ENCODE results near the gene PDE4D. TPM values are rescaled to one million over a fixed set of nuclear protein-coding genes. Genes with fewer than 3 reads are reported as not detected.

The PDE4D gene
- total RNA-seq, 2 experiments from 2014 or later, result 68.5 to 69.8 TPM

GRCh38 chr5:59729820-59730219 is 163.7 kb downstream of the PDE4D start:
- DNase-seq (no peak), ATAC-seq (no peak)
- Mint-ChIP-seq H3K9me3 (ENCODE audit: low read depth) (no peaks in the 10 kb centered on the region), H3K27me3 (peaks cover 9% of the 10 kb centered on the region), H3K4me3 (no peak overlapping the region), H3K27ac (no peak overlapping the region), H3K4me1 (no peaks in the 10 kb centered on the region), H3K36me3 (ENCODE audit: low read depth) (no peaks in the 10 kb centered on the region)
- ChIA-PET CTCF (interaction anchor here (1.3 kb wide), 1 partner anchor 72 kb away, joined by 3 read pairs; no protein-coding TSS in a partner anchor), POLR2A (no interaction called here)
- intact Hi-C loops (cut with DNase I, micrococcal nuclease), result no loop called here

GRCh38 chr5:59729357-59729756 is 164.2 kb downstream of the PDE4D start:
- CTCF ChIA-PET, result interaction anchor here (1.2 to 1.3 kb wide), 2 partner anchors 43 to 71 kb away, joined by 3 read pairs; no protein-coding TSS in a partner anchor
- Mint-ChIP-seq H3K27me3 (peaks cover 9% of the 10 kb centered on the region), H3K27ac (no peak overlapping the region), H3K36me3 (ENCODE audit: low read depth) (no peaks in the 10 kb centered on the region), H3K4me3 (no peak overlapping the region), H3K9me3 (ENCODE audit: low read depth) (no peaks in the 10 kb centered on the region), H3K4me1 (no peaks in the 10 kb centered on the region)
- intact Hi-C loops (cut with DNase I, micrococcal nuclease), result no loop called here
- POLR2A ChIA-PET, result no interaction called here
- DNase-seq (no peak), ATAC-seq (no peak)

- intact Hi-C loops (cut with DNase I, micrococcal nuclease), result no loop called here
- peaks cover 9% of the 10 kb centered on the region for H3K27me3 Mint-ChIP-seq
- no peak for ATAC-seq
- POLR2A ChIA-PET, result no interaction called here
- no peak overlapping the region for H3K27ac Mint-ChIP-seq
- CTCF ChIA-PET, result interaction anchor here (1.1 to 1.2 kb wide), 2 partner anchors 44 to 55 kb away, joined by 3 read pairs; no protein-coding TSS in a partner anchor
- no peak overlapping the region for H3K4me3 Mint-ChIP-seq
- no peaks in the 10 kb centered on the region for H3K36me3 Mint-ChIP-seq (ENCODE audit: low read depth)
- H3K9me3 Mint-ChIP-seq (ENCODE audit: low read depth), result no peaks in the 10 kb centered on the region
- no peaks in the 10 kb centered on the region for H3K4me1 Mint-ChIP-seq
- DNase-seq, result no peak
Measured at GRCh38 chr5:59728356-59728755, 165.2 kb downstream of the PDE4D start.

- ATAC-seq (no peak), DNase-seq (no peak)
- intact Hi-C loops (cut with DNase I, micrococcal nuclease), result no loop called here
- H3K9me3 Mint-ChIP-seq (ENCODE audit: low read depth), result no peaks in the 10 kb centered on the region
- CTCF ChIA-PET, result no interaction called here
- no peak overlapping the region for H3K27ac Mint-ChIP-seq
- H3K36me3 Mint-ChIP-seq (ENCODE audit: low read depth), result no peaks in the 10 kb centered on the region
- H3K4me1 Mint-ChIP-seq, result no peaks in the 10 kb centered on the region
- POLR2A ChIA-PET, result no interaction called here
- no peak overlapping the region for H3K4me3 Mint-ChIP-seq
- peaks cover 5% of the 10 kb centered on the region for H3K27me3 Mint-ChIP-seq
Measured at GRCh38 chr5:59727186-59727585, 166.3 kb downstream of the PDE4D start.

- H3K9me3 Mint-ChIP-seq (ENCODE audit: low read depth), result no peaks in the 10 kb centered on the region
- peaks cover 5% of the 10 kb centered on the region for H3K27me3 Mint-ChIP-seq
- DNase-seq (no peak), ATAC-seq (no peak)
- intact Hi-C loops (cut with DNase I, micrococcal nuclease), result loop anchor here in 1 of 2 experiments (2.0 kb wide), 2 partner anchors 73 to 335 kb away; no protein-coding TSS in a partner anchor
- H3K4me3 Mint-ChIP-seq, result no peak overlapping the region
- POLR2A ChIA-PET, result no interaction called here
- H3K27ac Mint-ChIP-seq, result no peak overlapping the region
- CTCF ChIA-PET, result no interaction called here
- no peaks in the 10 kb centered on the region for H3K36me3 Mint-ChIP-seq (ENCODE audit: low read depth)
- no peaks in the 10 kb centered on the region for H3K4me1 Mint-ChIP-seq
Measured at GRCh38 chr5:59725392-59725767, 168.1 kb downstream of the PDE4D start.

- Mint-ChIP-seq H3K4me3 (no peak overlapping the region), H3K9me3 (ENCODE audit: low read depth) (no peaks in the 10 kb centered on the region), H3K4me1 (no peaks in the 10 kb centered on the region), H3K36me3 (ENCODE audit: low read depth) (no peaks in the 10 kb centered on the region), H3K27me3 (peaks cover 3% of the 10 kb centered on the region), H3K27ac (no peak overlapping the region)
- ATAC-seq, result no peak
- ChIA-PET POLR2A (no interaction called here), CTCF (interaction anchor here (0.8 to 1.0 kb wide), 2 partner anchors 13 to 561 kb away, joined by 3 to 4 read pairs; no protein-coding TSS in a partner anchor)
- intact Hi-C loops (cut with DNase I, micrococcal nuclease), result loop anchor here in 1 of 2 experiments (2.0 kb wide), 2 partner anchors 74 to 334 kb away; no protein-coding TSS in a partner anchor
- peak; percentile 31 for DNase-seq
Measured at GRCh38 chr5:59724482-59725391, 168.8 kb downstream of the PDE4D start.

- Mint-ChIP-seq H3K27ac (no peak overlapping the region), H3K27me3 (peaks cover 3% of the 10 kb centered on the region), H3K4me3 (no peak overlapping the region), H3K9me3 (ENCODE audit: low read depth) (no peaks in the 10 kb centered on the region), H3K4me1 (no peaks in the 10 kb centered on the region), H3K36me3 (ENCODE audit: low read depth) (no peaks in the 10 kb centered on the region)
- no peak for ATAC-seq
- ChIA-PET POLR2A (no interaction called here), CTCF (no interaction called here)
- intact Hi-C loops (cut with DNase I, micrococcal nuclease), result no loop called here
- no peak for DNase-seq
Measured at GRCh38 chr5:59722874-59723273, 170.7 kb downstream of the PDE4D start.

GRCh38 chr5:59721741-59722140 is 171.8 kb downstream of the PDE4D start:
- POLR2A ChIA-PET, result no interaction called here
- intact Hi-C loops (cut with DNase I, micrococcal nuclease), result no loop called here
- H3K9me3 Mint-ChIP-seq (ENCODE audit: low read depth), result no peaks in the 10 kb centered on the region
- no peak overlapping the region for H3K4me3 Mint-ChIP-seq
- H3K27me3 Mint-ChIP-seq, result peaks cover 3% of the 10 kb centered on the region
- H3K36me3 Mint-ChIP-seq (ENCODE audit: low read depth), result no peaks in the 10 kb centered on the region
- CTCF ChIA-PET, result interaction anchor here (0.6 kb wide), 1 partner anchor 855 kb away, joined by 3 read pairs; no protein-coding TSS in a partner anchor
- H3K4me1 Mint-ChIP-seq, result no peaks in the 10 kb centered on the region
- no peak for ATAC-seq
- DNase-seq, result no peak
- H3K27ac Mint-ChIP-seq, result no peak overlapping the region

- ATAC-seq (no peak), DNase-seq (no peak)
- POLR2A ChIA-PET, result no interaction called here
- intact Hi-C loops (cut with DNase I, micrococcal nuclease), result no loop called here
- no peak overlapping the region for H3K27ac Mint-ChIP-seq
- no peaks in the 10 kb centered on the region for H3K9me3 Mint-ChIP-seq (ENCODE audit: low read depth)
- no peak overlapping the region for H3K4me3 Mint-ChIP-seq
- peaks cover 2% of the 10 kb centered on the region for H3K27me3 Mint-ChIP-seq
- no peaks in the 10 kb centered on the region for H3K4me1 Mint-ChIP-seq
- CTCF ChIA-PET, result interaction anchor here (0.6 to 1.4 kb wide), 2 partner anchors 12 to 68 kb away, joined by 4 to 5 read pairs; no protein-coding TSS in a partner anchor
- no peaks in the 10 kb centered on the region for H3K36me3 Mint-ChIP-seq (ENCODE audit: low read depth)
Measured at GRCh38 chr5:59720063-59720462, 173.5 kb downstream of the PDE4D start.

GRCh38 chr5:59716966-59717500 is 176.5 kb downstream of the PDE4D start:
- Mint-ChIP-seq H3K36me3 (ENCODE audit: low read depth) (no peaks in the 10 kb centered on the region), H3K4me3 (no peak overlapping the region), H3K27ac (no peak overlapping the region), H3K4me1 (no peaks in the 10 kb centered on the region), H3K9me3 (ENCODE audit: low read depth) (peaks cover 7% of the 10 kb centered on the region), H3K27me3 (no peaks in the 10 kb centered on the region)
- ATAC-seq (no peak), DNase-seq (no peak)
- intact Hi-C loops (cut with DNase I, micrococcal nuclease), result no loop called here
- POLR2A ChIA-PET, result no interaction called here
- CTCF ChIA-PET, result no interaction called here

GRCh38 chr5:59716029-59716428 is 177.5 kb downstream of the PDE4D start:
- H3K9me3 Mint-ChIP-seq (ENCODE audit: low read depth), result peaks cover 7% of the 10 kb centered on the region
- H3K4me3 Mint-ChIP-seq, result no peak overlapping the region
- ChIA-PET CTCF (interaction anchor here (0.6 kb wide), 1 partner anchor 210 kb away, joined by 4 read pairs; no protein-coding TSS in a partner anchor), POLR2A (no interaction called here)
- H3K27ac Mint-ChIP-seq, result no peak overlapping the region
- H3K4me1 Mint-ChIP-seq, result no peaks in the 10 kb centered on the region
- intact Hi-C loops (cut with DNase I, micrococcal nuclease), result no loop called here
- ATAC-seq, result no peak
- DNase-seq, result no peak
- H3K27me3 Mint-ChIP-seq, result no peaks in the 10 kb centered on the region
- H3K36me3 Mint-ChIP-seq (ENCODE audit: low read depth), result no peaks in the 10 kb centered on the region

GRCh38 chr5:59715228-59715627 is 178.3 kb downstream of the PDE4D start:
- Mint-ChIP-seq H3K27ac (no peak overlapping the region), H3K27me3 (no peaks in the 10 kb centered on the region), H3K4me3 (no peak overlapping the region), H3K9me3 (ENCODE audit: low read depth) (peaks cover 7% of the 10 kb centered on the region), H3K4me1 (no peaks in the 10 kb centered on the region), H3K36me3 (ENCODE audit: low read depth) (no peaks in the 10 kb centered on the region)
- ChIA-PET POLR2A (no interaction called here), CTCF (interaction anchor here (0.6 kb wide), 1 partner anchor 209 kb away, joined by 4 read pairs; no protein-coding TSS in a partner anchor)
- ATAC-seq (no peak), DNase-seq (no peak)
- intact Hi-C loops (cut with DNase I, micrococcal nuclease), result no loop called here

Data from activated CD4-positive, alpha-beta T cell treated with anti-CD3 and anti-CD28 coated beads for 36 hours (primary cell).